Fibroblast of lung (primary cell): ENCODE data around the gene KLHL26. TPM values are rescaled to one million over a fixed set of nuclear protein-coding genes. Genes with fewer than 3 reads are reported as not detected.
A peak's percentile ranks its signal among the peaks of the same experiment; 100 is the strongest.

ENCODE experiments used
- DNase-seq, 2 donors: peaks; one replicate each; pipeline versions ENCODE4 v3.0.0 to v3.0.0-alpha.2; 2010; ENCODE audit warnings: low read depth in 2 of 2
- H2AFZ ChIP-seq: 2 replicates; pipeline ENCODE4 v1.5.1; 2012; ENCODE audit warnings: low read length, control low read depth, inconsistent platforms
- H3K27ac ChIP-seq: 2 replicates; pipeline ENCODE4 v1.5.1; 2011; ENCODE audit warnings: low read length, control low read depth; ENCODE audit not compliant: insufficient read depth
- H3K27me3 ChIP-seq: 2 replicates; pipeline ENCODE4 v1.5.1; 2011; ENCODE audit warnings: mild to moderate bottlenecking, low read length; ENCODE audit not compliant: control insufficient read depth, insufficient read depth
- H3K36me3 ChIP-seq: 2 replicates; pipeline ENCODE4 v1.5.1; 2011; ENCODE audit warnings: low read length; ENCODE audit not compliant: control insufficient read depth, insufficient read depth
- H3K4me1 ChIP-seq: 2 replicates; pipeline ENCODE4 v1.5.1; 2011; ENCODE audit warnings: low read length; ENCODE audit not compliant: control insufficient read depth, insufficient read depth; ENCODE audit errors: extremely low read depth
- H3K4me2 ChIP-seq: 2 replicates; pipeline ENCODE4 v1.5.1; 2011; ENCODE audit warnings: low read length, control low read depth; ENCODE audit not compliant: insufficient read depth; ENCODE audit errors: extremely low read depth
- H3K4me3 ChIP-seq, 4 experiments: fragments of 200-600 bp in 1 of 4; sonication (generic) in 1 of 4; replicated peaks in 1 of 4; 2 replicates each; pipeline ENCODE4 v1.5.1; 2011 to 2016; ENCODE audit warnings: low read length in 4 of 4, low read depth in 3 of 4, mild to moderate bottlenecking in 3 of 4, control low read depth in 2 of 4, inconsistent platforms in 1 of 4, mixed read lengths in 1 of 4; ENCODE audit not compliant: insufficient read depth in 1 of 4; ENCODE audit errors: control extremely low read depth in 1 of 4
- H3K79me2 ChIP-seq: 2 replicates; pipeline ENCODE4 v1.5.1; 2012; ENCODE audit warnings: mild to moderate bottlenecking, low read length, inconsistent platforms; ENCODE audit not compliant: control insufficient read depth, insufficient read depth
- H3K9ac ChIP-seq: 2 replicates; pipeline ENCODE4 v1.5.1; 2011; ENCODE audit warnings: mild to moderate bottlenecking, low read length, control low read depth; ENCODE audit not compliant: insufficient read depth
- H3K9me3 ChIP-seq: 2 replicates; pipeline ENCODE4 v1.5.1; 2012; ENCODE audit warnings: low read depth, low read length; ENCODE audit not compliant: control insufficient read depth, insufficient read depth
- H4K20me1 ChIP-seq: 2 replicates; pipeline ENCODE4 v1.5.1; 2011; ENCODE audit warnings: low read length; ENCODE audit not compliant: control insufficient read depth, insufficient read depth; ENCODE audit errors: extremely low read depth
- CTCF ChIP-seq, 2 donors: IDR thresholded peaks in 1 of 2; conservative IDR thresholded peaks in 1 of 2; 1 replicate in 1 of 2; 2 replicates in 1 of 2; pipeline ENCODE4 v1.5.1; 2011 to 2012; ENCODE audit warnings: low read length in 2 of 2, control low read depth in 1 of 2, inconsistent platforms in 1 of 2, low read depth in 1 of 2, mild to moderate bottlenecking in 1 of 2
- EZH2 ChIP-seq: IDR thresholded peaks from 2 replicates; pipeline ENCODE4 v1.5.1; 2012; ENCODE audit warnings: low read length, control low read depth, mild to moderate bottlenecking; ENCODE audit errors: missing control alignments
- polyA plus RNA-seq, 2 donors: library from polyadenylated mRNA; depleted of rRNA in 1 of 2; stranded (reverse) in 1 of 2; unstranded in 1 of 2; fragments of >200 nt; gene quantifications; 2 replicates each; pipeline ENCODE4 v1.2.1, GENCODE V29; 2011 to 2012; ENCODE audit warnings: missing spikeins in 1 of 2
- total RNA-seq: library from RNA; depleted of rRNA; stranded (reverse); fragments of >200 nt; gene quantifications from 2 replicates; pipeline ENCODE4 v1.2.1, GENCODE V29; 2014

The KLHL26 gene
- total and polyA plus RNA-seq, 2 donors (not counting 1 experiment from before 2014, with no cell fraction given), result 1.4 to 3.5 TPM

- Histone ChIP-seq H3K79me2 (no peaks in the 10 kb centered on the region), H3K4me2 (no peak overlapping the region), H3K9ac (no peak overlapping the region), H2AFZ (no peak overlapping the region), H3K9me3 (no peaks in the 10 kb centered on the region), H3K4me1 (peaks cover 2% of the 10 kb centered on the region), H3K27ac (no peak overlapping the region), H3K36me3 (peaks cover 3% of the 10 kb centered on the region), H4K20me1 (no peaks in the 10 kb centered on the region), H3K4me3 (no peak overlapping the region), H3K27me3 (no peaks in the 10 kb centered on the region)
- TF ChIP-seq CTCF (conservative IDR thresholded peaks at IDR 0.05 in 1 of 2, IDR thresholded peaks at IDR 0.05 in 1 of 2; ENCODE audit: low read depth in 1 of 2, low read length in 2 of 2) (no peak), EZH2 (no peak)
- DNase-seq, result no peak
Measured at GRCh38 chr19:18593367-18594095, 43.3 kb upstream of the KLHL26 start.

- Histone ChIP-seq H4K20me1 (no peaks in the 10 kb centered on the region), H3K36me3 (peaks cover 3% of the 10 kb centered on the region), H3K27me3 (no peaks in the 10 kb centered on the region), H3K79me2 (no peaks in the 10 kb centered on the region), H3K9me3 (no peaks in the 10 kb centered on the region), H2AFZ (no peak overlapping the region), H3K27ac (no peak overlapping the region), H3K4me2 (peak overlapping the region; percentile 85), H3K4me1 (peaks cover 2% of the 10 kb centered on the region), H3K9ac (no peak overlapping the region), H3K4me3 (peak overlapping the region in 3 of 4 experiments; percentile 16 to 53 (median 38))
- TF ChIP-seq CTCF (conservative IDR thresholded peaks at IDR 0.05 in 1 of 2, IDR thresholded peaks at IDR 0.05 in 1 of 2; ENCODE audit: low read depth in 1 of 2, low read length in 2 of 2) (peak; percentile 37 to 62), EZH2 (no peak)
- peak; percentile 72 to 73 for DNase-seq
Measured at GRCh38 chr19:18594096-18594823, 42.6 kb upstream of the KLHL26 start.

- H3K9me3 ChIP-seq, result no peaks in the 10 kb centered on the region
- H3K27ac ChIP-seq, result no peak overlapping the region
- no peaks in the 10 kb centered on the region for H3K79me2 ChIP-seq
- peaks cover 3% of the 10 kb centered on the region for H3K36me3 ChIP-seq
- TF ChIP-seq EZH2 (no peak), CTCF (conservative IDR thresholded peaks at IDR 0.05 in 1 of 2, IDR thresholded peaks at IDR 0.05 in 1 of 2; ENCODE audit: low read depth in 1 of 2, low read length in 2 of 2) (no peak)
- peak overlapping the region in 3 of 4 experiments; percentile 16 to 53 (median 38) for H3K4me3 ChIP-seq
- no peaks in the 10 kb centered on the region for H3K4me1 ChIP-seq
- no peak overlapping the region for H3K9ac ChIP-seq
- no peak for DNase-seq
- H2AFZ ChIP-seq, result no peak overlapping the region
- H3K4me2 ChIP-seq, result peak overlapping the region; percentile 85
- H3K27me3 ChIP-seq, result no peaks in the 10 kb centered on the region
- H4K20me1 ChIP-seq, result no peaks in the 10 kb centered on the region
Measured at GRCh38 chr19:18594824-18595373, 41.9 kb upstream of the KLHL26 start.
